Transverse colon (tissue), 3 donors: ENCODE data around the gene MATN1.
"Not testable (repeated sequence)": the region's sequence is repeated elsewhere in the genome, so short reads cannot be mapped to it uniquely, and the experiment has no call there.

Source experiments
- POLR2A ChIP-seq: fragments of 450-650 bp; IDR thresholded peaks from one replicate; pipeline ENCODE4 v1.6.1; 2016; ENCODE audit warnings: antibody characterized with exemption, mild to moderate bottlenecking, moderate library complexity
- POLR2AphosphoS5 ChIP-seq, 3 donors: sonication (generic); formaldehyde crosslinking; IDR thresholded peaks; one replicate each; pipeline ENCODE4 v1.6.1; 2016; ENCODE audit warnings: antibody characterized with exemption in 3 of 3

DNA sequence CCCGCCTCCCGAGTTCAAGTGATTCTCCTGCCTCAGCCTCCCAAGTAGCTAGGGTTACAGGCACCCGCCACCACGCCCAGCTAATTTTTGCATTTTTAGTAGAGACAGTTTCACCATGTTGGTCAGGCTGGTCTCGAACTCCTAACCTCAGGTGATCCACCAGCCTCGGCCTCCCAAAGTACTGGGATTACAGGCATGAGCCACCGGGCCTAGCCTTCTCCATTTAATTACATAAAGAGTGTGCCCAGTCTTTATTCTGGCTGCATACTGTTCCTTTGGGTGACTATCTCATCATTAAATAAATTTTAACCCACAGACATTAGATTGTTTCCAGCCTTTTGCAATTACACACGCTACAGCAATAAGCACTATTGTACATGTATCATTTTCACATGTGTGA, 43.6 kb upstream of the MATN1 start:
- not testable (repeated sequence) for TF ChIP-seq POLR2AphosphoS5 (IDR thresholded peaks at IDR 0.05); POLR2A
